HG03378 (cell line): ENCODE results near the gene DGKE.

Experiments
- ATAC-seq: cut with Tn5 transposase; IDR thresholded peaks from one replicate; pipeline ENCODE4 v1.9.1; 2021; ENCODE audit warnings: mild to moderate bottlenecking, moderate library complexity; ENCODE audit not compliant: unreplicated experiment

The DGKE gene

DNA sequence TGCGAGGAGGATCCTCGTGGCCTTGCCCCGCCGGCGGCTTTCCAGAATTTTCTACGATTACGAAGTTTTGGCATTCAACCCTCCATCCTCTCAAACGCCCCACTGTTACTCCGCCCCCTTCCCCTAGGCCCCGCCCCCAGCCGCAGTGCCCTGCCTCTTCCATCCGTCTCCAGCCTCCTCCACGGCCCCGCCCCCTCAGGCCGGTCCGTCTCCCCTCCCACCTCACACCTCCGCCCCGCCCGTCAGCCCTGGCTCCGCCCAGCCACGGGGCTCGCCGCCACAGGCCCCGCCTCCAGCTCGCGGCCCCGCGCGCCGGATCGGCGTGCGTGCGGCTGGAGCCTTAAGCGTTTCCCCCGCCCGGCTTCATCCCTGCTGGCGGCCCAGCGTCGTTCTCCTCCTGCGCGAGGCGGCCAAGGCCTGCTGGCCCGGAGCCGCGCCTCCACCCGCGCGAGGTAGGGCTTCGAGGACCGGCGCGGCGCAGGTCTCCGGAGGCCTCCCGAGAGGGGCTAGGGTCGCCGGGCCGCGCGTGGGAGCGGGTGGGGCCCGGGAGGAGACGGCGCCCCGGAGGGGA is at the start of gene DGKE, which contains the start of gene C17orf67:
Gene DGKE, plus strand, starts transcription at position 343 of the 571 bp plus-strand sequence. CDS start 645 bp downstream, outside the sequence.
Gene C17orf67, minus strand, starts transcription at position 112 of the 571 bp plus-strand sequence. CDS start 18,110 bp downstream, outside the sequence.
- ATAC-seq = peak; percentile 55

GRCh38 chr17:56785405-56785804 is 48.5 kb upstream of the DGKE start:
- ATAC-seq = no peak

GRCh38 chr17:56785997-56786680 is 47.8 kb upstream of the DGKE start:
- no peak for ATAC-seq

DNA sequence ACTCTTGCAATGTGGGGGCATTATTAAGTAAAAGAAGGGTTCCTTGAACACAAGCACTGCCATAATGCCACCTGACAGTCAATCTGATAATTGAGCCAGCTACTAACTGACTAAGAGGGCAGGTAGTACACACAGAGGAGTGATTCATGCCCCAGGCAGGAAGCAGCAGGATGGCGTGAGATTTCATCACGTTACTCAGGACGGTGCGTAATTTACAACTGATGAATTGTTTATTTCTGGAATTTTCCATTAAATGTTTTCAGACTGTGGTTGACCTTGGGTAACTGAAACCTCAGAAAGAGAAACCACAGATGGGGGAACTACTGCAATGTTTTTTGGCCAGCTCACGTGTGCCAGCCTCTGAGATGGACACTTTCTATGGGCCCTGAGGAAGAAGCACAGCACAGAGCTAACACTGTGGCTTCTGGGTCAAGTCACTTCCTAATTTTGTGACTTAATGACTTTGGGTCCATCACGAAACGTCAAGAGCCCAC is 46.9 kb upstream of the DGKE start:
- ATAC-seq = peak; percentile 89

- no peak for ATAC-seq
Measured at GRCh38 chr17:56792267-56792666, 41.7 kb upstream of the DGKE start.

- ATAC-seq = no peak
Measured at GRCh38 chr17:56793531-56793930, 40.4 kb upstream of the DGKE start.

DNA sequence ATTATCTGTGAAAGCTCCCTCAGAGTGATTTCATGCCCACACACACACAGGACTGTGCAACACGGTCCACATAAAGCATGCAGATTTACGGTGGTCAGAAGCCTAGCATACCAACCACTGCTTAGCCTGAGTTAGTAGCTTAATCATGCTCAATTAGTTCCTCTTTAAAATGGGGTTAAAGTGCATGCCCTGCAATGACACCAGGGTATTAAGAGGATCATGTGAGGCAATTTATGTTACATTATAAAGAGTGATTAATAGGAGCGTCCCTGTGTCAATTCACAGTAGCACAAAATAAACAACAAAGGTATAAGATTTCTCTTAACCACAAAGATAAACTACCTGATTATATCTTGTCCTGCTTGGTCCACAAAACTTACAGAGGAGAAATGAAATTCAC is 40.0 kb upstream of the DGKE start:
- no peak for ATAC-seq

GRCh38 chr17:56795221-56795865 is 38.6 kb upstream of the DGKE start:
- ATAC-seq = no peak

- no peak for ATAC-seq
Measured at GRCh38 chr17:56796536-56796935, 37.4 kb upstream of the DGKE start.

GRCh38 chr17:56798916-56799315 is 35.0 kb upstream of the DGKE start:
- ATAC-seq = no peak

GRCh38 chr17:56801459-56802178 is 32.3 kb upstream of the DGKE start:
- ATAC-seq = no peak

GRCh38 chr17:56803071-56803470 is 30.9 kb upstream of the DGKE start:
- ATAC-seq = no peak

DNA sequence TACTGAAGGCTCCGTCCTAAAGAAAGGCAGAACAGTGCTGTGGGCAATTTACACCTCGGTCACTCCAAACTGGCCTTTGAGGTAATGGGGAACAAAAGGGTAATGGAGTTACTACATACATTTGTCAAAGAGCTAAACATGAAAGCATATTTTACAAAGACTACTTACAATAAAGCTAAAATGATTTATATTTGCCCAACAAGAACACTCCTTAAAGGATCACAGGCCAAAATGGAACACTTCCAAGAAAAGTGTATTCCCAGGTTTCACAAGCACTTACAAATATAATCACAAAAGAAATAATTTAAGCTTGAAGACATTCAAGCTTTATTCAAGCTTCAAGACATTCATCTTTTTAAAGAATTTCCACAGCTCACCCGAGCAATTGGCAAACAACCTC is 29.5 kb upstream of the DGKE start:
- ATAC-seq = no peak

DNA sequence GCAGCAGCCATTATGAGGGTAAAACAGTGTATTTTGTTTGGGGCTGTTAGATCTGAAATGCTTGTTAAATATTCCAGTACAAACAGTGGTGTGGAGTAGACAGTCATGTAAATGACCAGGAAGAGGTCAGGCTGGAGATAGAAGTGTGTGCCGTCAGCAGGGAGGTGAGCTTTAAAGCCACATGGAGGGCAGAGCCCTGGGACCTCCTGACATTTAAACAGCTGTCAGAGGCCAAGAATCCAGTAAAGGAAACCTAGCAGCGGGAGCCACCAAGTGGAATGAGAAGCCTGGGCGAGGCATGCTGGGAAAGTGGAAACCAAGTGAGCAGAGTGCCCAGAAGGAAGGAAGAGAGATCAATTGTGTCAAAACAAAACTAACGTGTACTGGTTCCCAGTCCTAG is 27.0 kb upstream of the DGKE start:
- no peak for ATAC-seq

- ATAC-seq = no peak
Measured at GRCh38 chr17:56807723-56808122, 26.2 kb upstream of the DGKE start.

GRCh38 chr17:56808503-56808902 is 25.4 kb upstream of the DGKE start:
- ATAC-seq = no peak

DNA sequence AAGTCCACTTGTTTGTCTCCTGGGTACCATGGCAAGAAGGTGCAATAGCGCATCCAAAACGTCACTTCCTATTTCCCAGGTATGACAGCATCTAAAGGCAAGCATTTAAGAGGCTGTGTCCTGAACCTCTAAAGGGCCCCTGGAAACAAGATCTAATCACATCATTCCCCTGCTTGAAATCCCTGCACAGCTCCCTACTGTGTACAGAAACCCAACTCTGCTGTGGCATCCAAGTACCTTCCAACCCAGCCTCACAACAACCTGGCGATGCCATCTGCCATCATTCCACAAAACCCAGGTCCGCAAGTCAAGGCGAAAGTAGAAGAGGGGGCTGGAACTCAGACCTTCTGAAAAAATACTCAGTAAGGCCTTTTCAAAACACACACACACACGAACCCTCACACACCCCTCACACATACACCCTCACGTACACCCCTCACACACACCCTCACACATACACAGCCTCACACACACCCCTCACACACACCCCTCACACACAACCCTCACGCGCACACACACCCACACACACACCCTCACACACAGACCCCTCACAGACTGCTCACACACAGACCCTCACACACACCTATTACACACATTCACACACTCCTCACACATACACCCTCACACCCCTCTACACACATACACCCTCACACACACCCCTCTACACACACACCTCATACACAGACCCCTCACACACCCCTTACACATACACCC is 24.7 kb upstream of the DGKE start:
- ATAC-seq = no peak

DNA sequence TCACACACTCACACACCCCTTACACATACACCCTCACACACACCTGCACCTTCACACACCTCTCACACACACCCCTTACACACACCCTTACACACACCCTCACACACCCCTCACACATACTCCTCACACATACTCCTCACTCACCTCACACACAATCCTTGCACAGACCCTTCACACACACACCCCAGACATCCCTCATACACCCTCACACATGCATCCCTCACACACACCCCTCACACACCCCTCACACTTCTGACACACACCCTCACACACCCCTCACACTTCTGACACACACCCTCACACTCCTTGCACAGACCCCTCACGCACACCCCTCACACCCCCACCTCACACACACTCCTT is 24.2 kb upstream of the DGKE start:
- no peak for ATAC-seq

DNA sequence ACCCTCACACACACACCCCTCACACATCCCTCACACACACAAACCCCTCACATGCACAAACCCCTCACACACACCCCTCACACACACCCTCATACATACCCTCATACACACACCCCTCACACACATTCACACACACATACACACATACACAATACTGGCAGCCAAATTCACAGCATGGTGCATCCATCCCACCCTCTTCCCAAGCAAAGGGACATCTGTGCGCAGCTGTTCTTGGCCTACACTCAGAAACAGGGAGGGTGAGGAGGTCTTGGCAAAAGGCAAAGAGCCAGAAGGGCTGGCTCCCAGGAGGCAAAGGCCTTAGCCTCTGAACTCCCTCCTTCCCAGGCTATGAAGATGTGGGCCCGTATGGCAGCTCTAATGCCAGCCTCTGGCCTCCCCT is 23.6 kb upstream of the DGKE start:
- no peak for ATAC-seq

DNA sequence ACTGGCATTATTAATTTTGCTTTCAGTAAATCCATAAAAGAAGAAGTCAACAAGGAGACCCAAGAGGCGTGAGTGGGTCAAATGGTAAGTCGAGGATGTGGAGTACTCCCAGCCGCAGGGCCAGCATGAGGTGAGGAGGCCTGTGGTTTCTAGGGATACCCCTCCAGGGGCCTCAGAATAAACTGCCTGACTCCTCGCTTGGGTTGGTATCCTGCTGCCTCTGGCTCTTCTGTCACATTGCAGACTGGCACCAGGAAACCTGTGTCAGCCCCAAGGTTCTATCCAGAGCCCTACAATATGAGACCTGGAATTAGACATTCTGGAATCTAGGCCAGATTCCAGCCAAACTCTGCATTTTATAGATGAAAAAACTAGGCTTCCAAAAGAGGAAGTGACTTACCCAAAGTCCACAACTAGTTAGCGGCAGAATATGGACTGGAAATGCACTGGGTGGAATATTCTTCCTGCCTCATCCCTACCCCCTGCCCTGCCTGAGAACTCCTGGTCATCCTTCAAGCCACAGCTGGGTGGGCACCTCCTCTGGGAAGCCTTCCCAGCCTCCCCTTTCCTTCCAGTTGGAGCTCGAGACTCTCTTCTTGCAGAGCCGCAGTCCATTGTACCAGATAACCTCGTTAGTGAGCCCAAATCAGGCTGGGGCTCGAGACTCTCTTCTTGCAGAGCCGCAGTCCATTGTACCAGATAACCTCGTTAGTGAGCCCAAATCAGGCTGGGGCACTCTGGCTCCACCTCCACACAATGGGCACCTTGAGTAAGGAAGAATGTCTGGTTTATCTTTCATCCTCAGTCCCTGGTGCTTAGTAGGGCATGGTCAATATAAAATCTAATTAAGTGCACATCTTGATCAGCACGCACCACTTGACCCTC is 22.8 kb upstream of the DGKE start:
- ATAC-seq = no peak
